Measurements from ENCODE around the gene PLEKHA1.

PLEKHA1 gene

GRCh38 chr10:122461729-122462532, 87.4 kb downstream of the PLEKHA1 start:
- peak; percentile 9 for DNase-seq (ENCODE audit: low spot score)

- peak; percentile 43 for DNase-seq (ENCODE audit: low spot score)
Measured at GRCh38 chr10:122462533-122463465, 88.3 kb downstream of the PLEKHA1 start.

GRCh38 chr10:122463466-122464249, 89.2 kb downstream of the PLEKHA1 start:
- DNase-seq (ENCODE audit: low spot score) = no peak

- DNase-seq (ENCODE audit: low spot score) = no peak
Measured at GRCh38 chr10:122464250-122464510, 89.7 kb downstream of the PLEKHA1 start.

- no peak for DNase-seq (ENCODE audit: low spot score)
Measured at GRCh38 chr10:122464586-122464985, 90.1 kb downstream of the PLEKHA1 start.

- DNase-seq (ENCODE audit: low spot score) = no peak
Measured at GRCh38 chr10:122465401-122466040, 91.0 kb downstream of the PLEKHA1 start.

- no peak for DNase-seq (ENCODE audit: low spot score)
Measured at GRCh38 chr10:122466951-122467381, 92.5 kb downstream of the PLEKHA1 start.

- no peak for DNase-seq (ENCODE audit: low spot score)
Measured at GRCh38 chr10:122467701-122468100, 93.2 kb downstream of the PLEKHA1 start.

- peak; percentile 40 for DNase-seq (ENCODE audit: low spot score)
Measured at GRCh38 chr10:122468307-122468925, 93.9 kb downstream of the PLEKHA1 start.

GRCh38 chr10:122468926-122469781, 94.6 kb downstream of the PLEKHA1 start:
- peak; percentile 95 for DNase-seq (ENCODE audit: low spot score)

GRCh38 chr10:122469848-122470247, 95.3 kb downstream of the PLEKHA1 start:
- no peak for DNase-seq (ENCODE audit: low spot score)

GRCh38 chr10:122471531-122472177, 97.1 kb downstream of the PLEKHA1 start:
- no peak for DNase-seq (ENCODE audit: low spot score)

GRCh38 chr10:122473116-122473515, 98.6 kb downstream of the PLEKHA1 start:
- DNase-seq (ENCODE audit: low spot score) = no peak

GRCh38 chr10:122474131-122474818, 99.8 kb downstream of the PLEKHA1 start:
- DNase-seq (ENCODE audit: low spot score) = no peak

GRCh38 chr10:122475100-122475499, 100.6 kb downstream of the PLEKHA1 start:
- peak; percentile 44 for DNase-seq (ENCODE audit: low spot score)

- peak; percentile 68 for DNase-seq (ENCODE audit: low spot score)
Measured at GRCh38 chr10:122475591-122476332, 101.3 kb downstream of the PLEKHA1 start.

- no peak for DNase-seq (ENCODE audit: low spot score)
Measured at GRCh38 chr10:122476333-122476695, 101.8 kb downstream of the PLEKHA1 start.

- no peak for DNase-seq (ENCODE audit: low spot score)
Measured at GRCh38 chr10:122477436-122477835, 102.9 kb downstream of the PLEKHA1 start.

GRCh38 chr10:122478971-122479370, 104.5 kb downstream of the PLEKHA1 start:
- no peak for DNase-seq (ENCODE audit: low spot score)

Data from AG08395 (cell line).